Neural progenitor cell (in vitro differentiated cells): ENCODE measurements around the gene SLC39A13.

Source experiments
- CTCF ChIP-seq: fragments of 200-600 bp; sonication (generic); IDR thresholded peaks from 2 replicates; pipeline ENCODE4 v1.5.1; 2017; ENCODE audit warnings: antibody characterized with exemption, mild to moderate bottlenecking
- EZH2 ChIP-seq: fragments of 200-600 bp; sonication (generic); IDR thresholded peaks from 2 replicates; pipeline ENCODE4 v1.6.1; 2017; ENCODE audit warnings: antibody characterized with exemption, mild to moderate bottlenecking, moderate library complexity

GRCh38 chr11:47380078-47380477, 28.3 kb upstream of the SLC39A13 start:
- TF ChIP-seq CTCF (no peak), EZH2 (no peak)
